RWPE2 (cell line): Measurements from ENCODE around the gene SHFL.

ENCODE experiments used
- ATAC-seq: fragments of 200-7000 bp; cut with Tn5 transposase; 3 replicates; pipeline ENCODE4 v1.9.1; 2021; ENCODE audit warnings: low read depth
- DNase-seq: peaks from one replicate; pipeline ENCODE4 v3.0.0-alpha.2; 2020; ENCODE audit warnings: low spot score
- H3K27ac ChIP-seq: fragments of 450-650 bp; 2 replicates; pipeline ENCODE4 v1.5.1; 2017; ENCODE audit warnings: mild to moderate bottlenecking; ENCODE audit not compliant: poor library complexity, severe bottlenecking
- H3K27me3 ChIP-seq: fragments of 250-450 bp; sonication (Bioruptor Pico); 2 replicates; pipeline ENCODE4 v1.5.1; 2021; ENCODE audit warnings: mild to moderate bottlenecking, moderate library complexity; ENCODE audit not compliant: insufficient read depth, poor library complexity, severe bottlenecking
- H3K36me3 ChIP-seq: fragments of 250-450 bp; sonication (Bioruptor Pico); 2 replicates; pipeline ENCODE4 v1.5.1; 2020; ENCODE audit warnings: low read depth, mild to moderate bottlenecking, moderate library complexity
- H3K4me1 ChIP-seq: fragments of 250-450 bp; sonication (Bioruptor Pico); 2 replicates; pipeline ENCODE4 v1.5.1; 2021; ENCODE audit warnings: mild to moderate bottlenecking, moderate library complexity; ENCODE audit not compliant: insufficient read depth, poor library complexity, severe bottlenecking
- H3K4me3 ChIP-seq: fragments of 250-450 bp; sonication (Bioruptor Pico); 2 replicates; pipeline ENCODE4 v1.5.1; 2021; ENCODE audit warnings: mild to moderate bottlenecking, moderate library complexity; ENCODE audit not compliant: severe bottlenecking
- H3K9me3 ChIP-seq: fragments of 250-450 bp; sonication (Bioruptor Pico); 2 replicates; pipeline ENCODE4 v1.5.1; 2021; ENCODE audit warnings: mild to moderate bottlenecking, moderate library complexity; ENCODE audit not compliant: severe bottlenecking
- CTCF ChIP-seq: fragments of 450-650 bp; IDR thresholded peaks from one replicate; pipeline ENCODE4 v1.5.1; 2017; ENCODE audit warnings: mild to moderate bottlenecking, moderate library complexity; ENCODE audit not compliant: poor library complexity, severe bottlenecking

The SHFL gene

GRCh38 chr19:10091370-10091687, 5.2 kb downstream of the SHFL start:
- DNase-seq (no peak), ATAC-seq (no peak)
- H3K4me1 ChIP-seq: no peaks in the 10 kb centered on the region
- H3K9me3 ChIP-seq: no peaks in the 10 kb centered on the region
- no peaks in the 10 kb centered on the region for H3K27me3 ChIP-seq
- no peak overlapping the region for H3K4me3 ChIP-seq
- no peak overlapping the region for H3K27ac ChIP-seq
- H3K36me3 ChIP-seq: peaks cover 25% of the 10 kb centered on the region
- TF ChIP-seq CTCF: no peak

- H3K36me3 ChIP-seq: peaks cover 25% of the 10 kb centered on the region
- no peak for DNase-seq
- no peak overlapping the region for H3K4me3 ChIP-seq
These were observed 6.0 kb downstream of the SHFL start for GRCh38 chr19:10091895-10092641.

GRCh38 chr19:10092648-10093294, 6.7 kb downstream of the SHFL start:
- TF ChIP-seq CTCF: no peak
- no peak overlapping the region for H3K4me3 ChIP-seq
- H3K36me3 ChIP-seq: peaks cover 25% of the 10 kb centered on the region
- no peaks in the 10 kb centered on the region for H3K27me3 ChIP-seq
- H3K27ac ChIP-seq: no peak overlapping the region
- H3K4me1 ChIP-seq: peaks cover 5% of the 10 kb centered on the region
- no peaks in the 10 kb centered on the region for H3K9me3 ChIP-seq
- DNase-seq (no peak), ATAC-seq (no peak)

More at GRCh38 chr19:10091895-10092641, 6.0 kb downstream of the SHFL start:
- H3K27ac ChIP-seq: no peak overlapping the region
- no peaks in the 10 kb centered on the region for H3K27me3 ChIP-seq
- H3K9me3 ChIP-seq: no peaks in the 10 kb centered on the region
- H3K4me1 ChIP-seq: peaks cover 5% of the 10 kb centered on the region
- no peak for ATAC-seq
- TF ChIP-seq CTCF: no peak

GRCh38 chr19:10093295-10094186, 7.4 kb downstream of the SHFL start:
- Histone ChIP-seq H3K9me3 (no peaks in the 10 kb centered on the region), H3K4me1 (peaks cover 5% of the 10 kb centered on the region), H3K27me3 (no peaks in the 10 kb centered on the region), H3K36me3 (peaks cover 25% of the 10 kb centered on the region), H3K27ac (no peak overlapping the region), H3K4me3 (no peak overlapping the region)
- ATAC-seq (no peak), DNase-seq (no peak)
- no peak for TF ChIP-seq CTCF
